Breast epithelium (tissue), 4 donors: ENCODE measurements around the gene CXCL1. TPM values are rescaled to one million over a fixed set of nuclear protein-coding genes. Genes with fewer than 3 reads are reported as not detected.
A peak's percentile ranks its signal among the peaks of the same experiment; 100 is the strongest.
"Not testable (repeated sequence)": the region's sequence is repeated elsewhere in the genome, so short reads cannot be mapped to it uniquely, and the experiment has no call there.

ENCODE experiments used
- DNase-seq, 2 donors: peaks; one replicate each; pipeline ENCODE4 v3.0.0-alpha.2; 2019; ENCODE audit warnings: low spot score in 2 of 2
- H3K27ac ChIP-seq, 2 donors: fragments of 200-600 bp; sonication (generic) in 1 of 2; one replicate each; pipeline ENCODE4 v1.5.1; 2016 to 2019; ENCODE audit warnings: mild to moderate bottlenecking in 1 of 2
- H3K27me3 ChIP-seq, 2 donors: fragments of 200-600 bp; sonication (generic) in 1 of 2; one replicate each; pipeline versions ENCODE4 v1.5.1 to v1.6.0; 2017 to 2019; ENCODE audit warnings: control low read depth in 1 of 2, mild to moderate bottlenecking in 1 of 2
- H3K36me3 ChIP-seq: fragments of 200-600 bp; one replicate; pipeline ENCODE4 v1.5.1; 2019
- H3K4me1 ChIP-seq, 2 donors: fragments of 200-600 bp; sonication (generic); one replicate each; pipeline ENCODE4 v1.5.1; 2016 to 2019; ENCODE audit warnings: control low read depth in 1 of 2
- H3K4me3 ChIP-seq, 3 donors: fragments of 200-600 bp; sonication (generic); 1 replicate in 2 of 3; 2 replicates in 1 of 3; pipeline ENCODE4 v1.5.1; 2016 to 2019; ENCODE audit warnings: mild to moderate bottlenecking in 3 of 3, moderate library complexity in 2 of 3
- H3K9me3 ChIP-seq, 2 donors: fragments of 200-600 bp; sonication (generic) in 1 of 2; one replicate each; pipeline ENCODE4 v1.5.1; 2016 to 2019; ENCODE audit warnings: control low read depth in 1 of 2
- CTCF ChIP-seq, 3 donors: fragments of 450-650 bp; IDR thresholded peaks; one replicate each; pipeline ENCODE4 v1.5.1; 2016 to 2017; ENCODE audit warnings: antibody characterized with exemption in 3 of 3, mild to moderate bottlenecking in 3 of 3, moderate library complexity in 3 of 3
- POLR2A ChIP-seq: fragments of 450-650 bp; IDR thresholded peaks from one replicate; pipeline ENCODE4 v1.6.1; 2016; ENCODE audit warnings: antibody characterized with exemption, mild to moderate bottlenecking, moderate library complexity
- POLR2AphosphoS5 ChIP-seq, 3 donors: sonication (generic); formaldehyde crosslinking; IDR thresholded peaks; one replicate each; pipeline ENCODE4 v1.6.1; 2017; ENCODE audit warnings: antibody characterized with exemption in 3 of 3
- intact Hi-C: fragments of 100-400 bp; cut with DNase I; formaldehyde crosslinking; loops from one replicate; pipeline ENCODE4 v1.15.1; 2023; ENCODE audit warnings: low total_unique reads
- total RNA-seq, 3 donors: library from RNA; depleted of rRNA; stranded (reverse); fragments of >200 nt; gene quantifications; one replicate each; pipeline ENCODE4 v1.1.0, GENCODE V29; 2016

CXCL1 gene
- total RNA-seq, 3 donors from 2014 or later = 0.80 to 31.3 (median 17.7) TPM

- Histone ChIP-seq H3K4me3 (no peak overlapping the region), H3K9me3 (no peaks in the 10 kb centered on the region), H3K27me3 (no peaks in the 10 kb centered on the region), H3K36me3 (no peaks in the 10 kb centered on the region), H3K4me1 (no peaks in the 10 kb centered on the region), H3K27ac (peak overlapping the region in 1 of 2 donors; percentile 0)
- TF ChIP-seq POLR2A = no peak
- TF ChIP-seq POLR2AphosphoS5 (IDR thresholded peaks at IDR 0.05) = no peak
- TF ChIP-seq CTCF (IDR thresholded peaks at IDR 0.05) = no peak
- intact Hi-C loops = no loop called here
- no peak for DNase-seq
Observed at GRCh38 chr4:73897380-73898136, 28.4 kb downstream of the CXCL1 start.

GRCh38 chr4:73899338-73899737 is 30.1 kb downstream of the CXCL1 start:
- intact Hi-C loops, H3K9me3 ChIP-seq, H3K27me3 ChIP-seq, DNase-seq, H3K27ac ChIP-seq, H3K4me1 ChIP-seq, H3K4me3 ChIP-seq, H3K36me3 ChIP-seq: not testable (repeated sequence)

GRCh38 chr4:73901031-73901430 is 31.8 kb downstream of the CXCL1 start:
- Histone ChIP-seq H3K4me3 (no peak overlapping the region), H3K9me3 (no peaks in the 10 kb centered on the region), H3K4me1 (no peaks in the 10 kb centered on the region), H3K27ac (no peak overlapping the region), H3K36me3 (no peaks in the 10 kb centered on the region), H3K27me3 (no peaks in the 10 kb centered on the region)
- TF ChIP-seq POLR2AphosphoS5 (IDR thresholded peaks at IDR 0.05) (no peak), POLR2A (no peak), CTCF (IDR thresholded peaks at IDR 0.05) (no peak)
- intact Hi-C loops = no loop called here
- no peak for DNase-seq

GRCh38 chr4:73902038-73902637 is 32.9 kb downstream of the CXCL1 start:
- no peaks in the 10 kb centered on the region for H3K9me3 ChIP-seq
- intact Hi-C loops = no loop called here
- H3K36me3 ChIP-seq = no peaks in the 10 kb centered on the region
- TF ChIP-seq CTCF (IDR thresholded peaks at IDR 0.05) = no peak
- TF ChIP-seq POLR2A = no peak
- TF ChIP-seq POLR2AphosphoS5 (IDR thresholded peaks at IDR 0.05) = no peak
- H3K27ac ChIP-seq = no peak overlapping the region
- H3K4me3 ChIP-seq = no peak overlapping the region
- DNase-seq = no peak
- no peaks in the 10 kb centered on the region for H3K4me1 ChIP-seq
- H3K27me3 ChIP-seq = no peaks in the 10 kb centered on the region

- no peak overlapping the region for H3K4me3 ChIP-seq
- no peaks in the 10 kb centered on the region for H3K9me3 ChIP-seq
Observed at GRCh38 chr4:73902817-73903547, 33.8 kb downstream of the CXCL1 start.

More at GRCh38 chr4:73902817-73903547, 33.8 kb downstream of the CXCL1 start:
- no peak for TF ChIP-seq POLR2A
- no peak for TF ChIP-seq POLR2AphosphoS5 (IDR thresholded peaks at IDR 0.05)
- TF ChIP-seq CTCF (IDR thresholded peaks at IDR 0.05) = no peak
- DNase-seq = no peak
- Histone ChIP-seq H3K27ac (no peak overlapping the region), H3K36me3 (no peaks in the 10 kb centered on the region), H3K4me1 (no peaks in the 10 kb centered on the region), H3K27me3 (no peaks in the 10 kb centered on the region)
- intact Hi-C loops = no loop called here
